Measurements from ENCODE around the gene SMIM10.
A peak's percentile ranks its signal among the peaks of the same experiment; 100 is the strongest.
"Not testable (repeated sequence)": the region's sequence is repeated elsewhere in the genome, so short reads cannot be mapped to it uniquely, and the experiment has no call there.

Gene SMIM10

GRCh38 chrX:134990801-134991481 lies at the start of gene SMIM10:
TSS of gene SMIM10 (plus strand) at chrX:134990991. CDS start at chrX:134991096, 105 bp downstream.
- peak within 1 kb of the TSS; percentile 42 to 58 for H3K4me3 ChIP-seq (ENCODE audit: low read depth in 1 of 2, low read length in 2 of 2)
- H3K9me3 ChIP-seq (ENCODE audit: control insufficient read depth in 1 of 2, low read length in 2 of 2), result no peaks in the 10 kb centered on the region
- H3K4me1 ChIP-seq (ENCODE audit: control insufficient read depth in 1 of 2, insufficient read depth in 2 of 2, low read length in 2 of 2), result peaks cover 0 to 5% of the 10 kb centered on the region in 2 donors
- no peaks in the 10 kb centered on the region for H3K36me3 ChIP-seq (ENCODE audit: control insufficient read depth in 1 of 2, insufficient read depth in 2 of 2, low read length in 2 of 2)
- no peaks in the 10 kb centered on the region for H3K27me3 ChIP-seq (ENCODE audit: low read depth, low read length)
- H3K27ac ChIP-seq (ENCODE audit: low read length), result no peak within 1 kb of the TSS

GRCh38 chrX:134946364-134946763 lies 44.4 kb upstream of the SMIM10 start:
- H3K27me3 ChIP-seq (ENCODE audit: low read depth, low read length); H3K36me3 ChIP-seq (ENCODE audit: control insufficient read depth in 1 of 2, insufficient read depth in 2 of 2, low read length in 2 of 2): not testable (repeated sequence)

GRCh38 chrX:134948333-134949241 lies 42.2 kb upstream of the SMIM10 start:
- Histone ChIP-seq H3K4me3 (ENCODE audit: low read depth in 1 of 2, low read length in 2 of 2) (no peak overlapping the region), H3K9me3 (ENCODE audit: control insufficient read depth in 1 of 2, low read length in 2 of 2) (no peaks in the 10 kb centered on the region), H3K27me3 (ENCODE audit: low read depth, low read length) (no peaks in the 10 kb centered on the region)

More at GRCh38 chrX:134946364-134946763, 44.4 kb upstream of the SMIM10 start:
- H3K4me3 ChIP-seq (ENCODE audit: low read depth in 1 of 2, low read length in 2 of 2); H3K27ac ChIP-seq (ENCODE audit: low read length); H3K9me3 ChIP-seq (ENCODE audit: control insufficient read depth in 1 of 2, low read length in 2 of 2); H3K4me1 ChIP-seq (ENCODE audit: control insufficient read depth in 1 of 2, insufficient read depth in 2 of 2, low read length in 2 of 2): not testable (repeated sequence)

GRCh38 chrX:134949271-134949670 lies 41.5 kb upstream of the SMIM10 start:
- H3K27me3 ChIP-seq (ENCODE audit: low read depth, low read length), result no peaks in the 10 kb centered on the region
- no peaks in the 10 kb centered on the region for H3K36me3 ChIP-seq (ENCODE audit: control insufficient read depth in 1 of 2, insufficient read depth in 2 of 2, low read length in 2 of 2)

More at GRCh38 chrX:134948333-134949241, 42.2 kb upstream of the SMIM10 start:
- Histone ChIP-seq H3K4me1 (ENCODE audit: control insufficient read depth in 1 of 2, insufficient read depth in 2 of 2, low read length in 2 of 2) (no peaks in the 10 kb centered on the region), H3K36me3 (ENCODE audit: control insufficient read depth in 1 of 2, insufficient read depth in 2 of 2, low read length in 2 of 2) (no peaks in the 10 kb centered on the region), H3K27ac (ENCODE audit: low read length) (no peak overlapping the region)

GRCh38 chrX:134957836-134958235 lies 33.0 kb upstream of the SMIM10 start:
- H3K36me3 ChIP-seq (ENCODE audit: control insufficient read depth in 1 of 2, insufficient read depth in 2 of 2, low read length in 2 of 2), result no peaks in the 10 kb centered on the region
- H3K27ac ChIP-seq (ENCODE audit: low read length), result no peak overlapping the region
- H3K9me3 ChIP-seq (ENCODE audit: control insufficient read depth in 1 of 2, low read length in 2 of 2), result no peaks in the 10 kb centered on the region
- no peak overlapping the region for H3K4me3 ChIP-seq (ENCODE audit: low read depth in 1 of 2, low read length in 2 of 2)
- H3K27me3 ChIP-seq (ENCODE audit: low read depth, low read length), result no peaks in the 10 kb centered on the region
- H3K4me1 ChIP-seq (ENCODE audit: control insufficient read depth in 1 of 2, insufficient read depth in 2 of 2, low read length in 2 of 2), result no peaks in the 10 kb centered on the region

More at GRCh38 chrX:134949271-134949670, 41.5 kb upstream of the SMIM10 start:
- Histone ChIP-seq H3K27ac (ENCODE audit: low read length) (no peak overlapping the region), H3K4me3 (ENCODE audit: low read depth in 1 of 2, low read length in 2 of 2) (no peak overlapping the region), H3K9me3 (ENCODE audit: control insufficient read depth in 1 of 2, low read length in 2 of 2) (no peaks in the 10 kb centered on the region), H3K4me1 (ENCODE audit: control insufficient read depth in 1 of 2, insufficient read depth in 2 of 2, low read length in 2 of 2) (no peaks in the 10 kb centered on the region)

- not testable (repeated sequence) for H3K27me3 ChIP-seq (ENCODE audit: low read depth, low read length); H3K36me3 ChIP-seq (ENCODE audit: control insufficient read depth in 1 of 2, insufficient read depth in 2 of 2, low read length in 2 of 2); H3K9me3 ChIP-seq (ENCODE audit: control insufficient read depth in 1 of 2, low read length in 2 of 2); H3K4me3 ChIP-seq (ENCODE audit: low read depth in 1 of 2, low read length in 2 of 2); H3K4me1 ChIP-seq (ENCODE audit: control insufficient read depth in 1 of 2, insufficient read depth in 2 of 2, low read length in 2 of 2); H3K27ac ChIP-seq (ENCODE audit: low read length)
Measured at GRCh38 chrX:134960366-134960765, 30.4 kb upstream of the SMIM10 start.

- Histone ChIP-seq H3K4me3 (ENCODE audit: low read depth in 1 of 2, low read length in 2 of 2) (no peak overlapping the region), H3K9me3 (ENCODE audit: control insufficient read depth in 1 of 2, low read length in 2 of 2) (no peaks in the 10 kb centered on the region), H3K27ac (ENCODE audit: low read length) (no peak overlapping the region), H3K36me3 (ENCODE audit: control insufficient read depth in 1 of 2, insufficient read depth in 2 of 2, low read length in 2 of 2) (no peaks in the 10 kb centered on the region), H3K4me1 (ENCODE audit: control insufficient read depth in 1 of 2, insufficient read depth in 2 of 2, low read length in 2 of 2) (no peaks in the 10 kb centered on the region), H3K27me3 (ENCODE audit: low read depth, low read length) (no peaks in the 10 kb centered on the region)
Measured at GRCh38 chrX:134963041-134963440, 27.8 kb upstream of the SMIM10 start.

GRCh38 chrX:134969726-134970125 lies 21.1 kb upstream of the SMIM10 start:
- H3K4me1 ChIP-seq (ENCODE audit: control insufficient read depth in 1 of 2, insufficient read depth in 2 of 2, low read length in 2 of 2), result no peaks in the 10 kb centered on the region
- no peaks in the 10 kb centered on the region for H3K36me3 ChIP-seq (ENCODE audit: control insufficient read depth in 1 of 2, insufficient read depth in 2 of 2, low read length in 2 of 2)
- no peak overlapping the region for H3K4me3 ChIP-seq (ENCODE audit: low read depth in 1 of 2, low read length in 2 of 2)
- H3K9me3 ChIP-seq (ENCODE audit: control insufficient read depth in 1 of 2, low read length in 2 of 2), result peaks cover 0 to 2% of the 10 kb centered on the region in 2 donors
- no peaks in the 10 kb centered on the region for H3K27me3 ChIP-seq (ENCODE audit: low read depth, low read length)
- no peak overlapping the region for H3K27ac ChIP-seq (ENCODE audit: low read length)

GRCh38 chrX:134971926-134972325 lies 18.9 kb upstream of the SMIM10 start:
- no peaks in the 10 kb centered on the region for H3K27me3 ChIP-seq (ENCODE audit: low read depth, low read length)
- no peaks in the 10 kb centered on the region for H3K36me3 ChIP-seq (ENCODE audit: control insufficient read depth in 1 of 2, insufficient read depth in 2 of 2, low read length in 2 of 2)
- no peak overlapping the region for H3K27ac ChIP-seq (ENCODE audit: low read length)
- no peaks in the 10 kb centered on the region for H3K4me1 ChIP-seq (ENCODE audit: control insufficient read depth in 1 of 2, insufficient read depth in 2 of 2, low read length in 2 of 2)
- no peak overlapping the region for H3K4me3 ChIP-seq (ENCODE audit: low read depth in 1 of 2, low read length in 2 of 2)
- peaks cover 0 to 2% of the 10 kb centered on the region in 2 donors for H3K9me3 ChIP-seq (ENCODE audit: control insufficient read depth in 1 of 2, low read length in 2 of 2)

- Histone ChIP-seq H3K4me1 (ENCODE audit: control insufficient read depth in 1 of 2, insufficient read depth in 2 of 2, low read length in 2 of 2) (no peaks in the 10 kb centered on the region), H3K27me3 (ENCODE audit: low read depth, low read length) (no peaks in the 10 kb centered on the region), H3K9me3 (ENCODE audit: control insufficient read depth in 1 of 2, low read length in 2 of 2) (peaks cover 0 to 2% of the 10 kb centered on the region in 2 donors), H3K4me3 (ENCODE audit: low read depth in 1 of 2, low read length in 2 of 2) (no peak overlapping the region), H3K36me3 (ENCODE audit: control insufficient read depth in 1 of 2, insufficient read depth in 2 of 2, low read length in 2 of 2) (no peaks in the 10 kb centered on the region), H3K27ac (ENCODE audit: low read length) (no peak overlapping the region)
Measured at GRCh38 chrX:134975516-134975915, 15.3 kb upstream of the SMIM10 start.

GRCh38 chrX:134981910-134982309 lies 8.9 kb upstream of the SMIM10 start:
- Histone ChIP-seq H3K27me3 (ENCODE audit: low read depth, low read length) (no peaks in the 10 kb centered on the region), H3K36me3 (ENCODE audit: control insufficient read depth in 1 of 2, insufficient read depth in 2 of 2, low read length in 2 of 2) (no peaks in the 10 kb centered on the region), H3K4me3 (ENCODE audit: low read depth in 1 of 2, low read length in 2 of 2) (no peak overlapping the region), H3K27ac (ENCODE audit: low read length) (no peak overlapping the region), H3K4me1 (ENCODE audit: control insufficient read depth in 1 of 2, insufficient read depth in 2 of 2, low read length in 2 of 2) (no peaks in the 10 kb centered on the region), H3K9me3 (ENCODE audit: control insufficient read depth in 1 of 2, low read length in 2 of 2) (no peaks in the 10 kb centered on the region)
